HL-60 (cell line): ENCODE results near the gene LIPH.

Experiments
- CTCF ChIP-seq: IDR thresholded peaks from one replicate; pipeline ENCODE4 v1.5.1; 2011; ENCODE audit warnings: low read length, control low read depth, inconsistent platforms; ENCODE audit not compliant: insufficient read depth
- POLR2AphosphoS5 ChIP-seq: IDR thresholded peaks from 2 replicates; pipeline ENCODE4 v1.6.1; 2012; ENCODE audit warnings: low read depth
- REST ChIP-seq: IDR thresholded peaks from 2 replicates; pipeline ENCODE4 v1.6.1; 2012; ENCODE audit warnings: low read depth; ENCODE audit not compliant: insufficient replicate concordance

GRCh38 chr3:185582236-185582635 lies 29.8 kb upstream of the LIPH start:
- TF ChIP-seq CTCF, result no peak
- TF ChIP-seq REST, result no peak
- no peak for TF ChIP-seq POLR2AphosphoS5
